Transverse colon (tissue), 4 donors: Measurements from ENCODE around the gene RNLS.

Experiments
- POLR2A ChIP-seq: fragments of 450-650 bp; IDR thresholded peaks from one replicate; pipeline ENCODE4 v1.6.1; 2016; ENCODE audit warnings: antibody characterized with exemption, mild to moderate bottlenecking, moderate library complexity
- POLR2AphosphoS5 ChIP-seq, 3 donors: sonication (generic); formaldehyde crosslinking; IDR thresholded peaks; one replicate each; pipeline ENCODE4 v1.6.1; 2016; ENCODE audit warnings: antibody characterized with exemption in 3 of 3
- TF ChIP-seq, protein P1 (sequence below), 5 experiments: fragments of 200-600 bp in 3 of 5; fragments of 450-650 bp in 2 of 5; sonication (generic) in 3 of 5; IDR thresholded peaks; 1 replicate in 2 of 5; 2 replicates in 3 of 5; pipeline ENCODE4 v1.5.1; 2016 to 2017; ENCODE audit warnings: antibody characterized with exemption in 5 of 5, inconsistent platforms in 3 of 5, mild to moderate bottlenecking in 2 of 5, moderate library complexity in 1 of 5

DNA sequence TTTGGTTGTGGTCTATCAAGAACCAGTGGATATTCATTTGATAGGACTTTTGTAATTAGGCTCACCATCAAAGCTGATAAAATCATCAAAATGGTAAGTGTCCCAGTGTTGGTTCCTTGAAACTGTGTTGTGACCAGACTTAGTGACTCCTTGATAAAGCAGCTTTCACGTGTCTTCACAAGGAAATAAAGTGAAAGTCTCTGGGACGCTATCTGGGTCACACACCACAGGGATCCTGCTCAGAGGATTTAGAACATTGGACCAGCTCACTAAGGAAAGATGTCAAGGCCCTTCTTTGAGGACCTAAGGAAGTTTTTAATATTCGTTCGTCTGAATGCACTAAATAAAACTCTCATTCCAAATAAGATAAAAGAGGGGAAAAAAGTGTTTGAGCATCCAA is 193.1 kb downstream of the RNLS start:
- TF ChIP-seq, protein P1, sequence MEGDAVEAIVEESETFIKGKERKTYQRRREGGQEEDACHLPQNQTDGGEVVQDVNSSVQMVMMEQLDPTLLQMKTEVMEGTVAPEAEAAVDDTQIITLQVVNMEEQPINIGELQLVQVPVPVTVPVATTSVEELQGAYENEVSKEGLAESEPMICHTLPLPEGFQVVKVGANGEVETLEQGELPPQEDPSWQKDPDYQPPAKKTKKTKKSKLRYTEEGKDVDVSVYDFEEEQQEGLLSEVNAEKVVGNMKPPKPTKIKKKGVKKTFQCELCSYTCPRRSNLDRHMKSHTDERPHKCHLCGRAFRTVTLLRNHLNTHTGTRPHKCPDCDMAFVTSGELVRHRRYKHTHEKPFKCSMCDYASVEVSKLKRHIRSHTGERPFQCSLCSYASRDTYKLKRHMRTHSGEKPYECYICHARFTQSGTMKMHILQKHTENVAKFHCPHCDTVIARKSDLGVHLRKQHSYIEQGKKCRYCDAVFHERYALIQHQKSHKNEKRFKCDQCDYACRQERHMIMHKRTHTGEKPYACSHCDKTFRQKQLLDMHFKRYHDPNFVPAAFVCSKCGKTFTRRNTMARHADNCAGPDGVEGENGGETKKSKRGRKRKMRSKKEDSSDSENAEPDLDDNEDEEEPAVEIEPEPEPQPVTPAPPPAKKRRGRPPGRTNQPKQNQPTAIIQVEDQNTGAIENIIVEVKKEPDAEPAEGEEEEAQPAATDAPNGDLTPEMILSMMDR (IDR thresholded peaks at IDR 0.05), result no peak
- TF ChIP-seq POLR2AphosphoS5 (IDR thresholded peaks at IDR 0.05) (no peak), POLR2A (no peak)
